Inflammatory macrophage treated with lipopolysaccharide for 4 hours (primary cell): Measurements from ENCODE around the gene RNGTT.

Experiments
- DNase-seq: peaks from one replicate; pipeline ENCODE4 v3.0.0-alpha.2; 2020

The RNGTT gene

GRCh38 chr6:88708197-88708744 lies 255.1 kb downstream of the RNGTT start:
- DNase-seq, result no peak

GRCh38 chr6:88705601-88706000 lies 257.8 kb downstream of the RNGTT start:
- no peak for DNase-seq

- no peak for DNase-seq
Observed at GRCh38 chr6:88704980-88705379, 258.4 kb downstream of the RNGTT start.

GRCh38 chr6:88702956-88703556 lies 260.4 kb downstream of the RNGTT start:
- DNase-seq, result no peak

GRCh38 chr6:88698661-88699060 lies 264.8 kb downstream of the RNGTT start:
- DNase-seq, result no peak

- DNase-seq, result no peak
Observed at GRCh38 chr6:88695937-88696336, 267.5 kb downstream of the RNGTT start.

- no peak for DNase-seq
Observed at GRCh38 chr6:88683734-88684133, 279.7 kb downstream of the RNGTT start.

GRCh38 chr6:88680654-88681053 lies 282.8 kb downstream of the RNGTT start:
- DNase-seq, result no peak

GRCh38 chr6:88679841-88680240 lies 283.6 kb downstream of the RNGTT start:
- no peak for DNase-seq

- DNase-seq, result no peak
Observed at GRCh38 chr6:88677356-88677755, 286.1 kb downstream of the RNGTT start.

GRCh38 chr6:88671624-88672023 lies 291.8 kb downstream of the RNGTT start:
- no peak for DNase-seq

- no peak for DNase-seq
Observed at GRCh38 chr6:88670369-88670768, 293.0 kb downstream of the RNGTT start.

- DNase-seq, result no peak
Observed at GRCh38 chr6:88669475-88669874, 293.9 kb downstream of the RNGTT start.

GRCh38 chr6:88666901-88667300 lies 296.5 kb downstream of the RNGTT start:
- no peak for DNase-seq

- no peak for DNase-seq
Observed at GRCh38 chr6:88665131-88665530, 298.3 kb downstream of the RNGTT start.

GRCh38 chr6:88663801-88664200 lies 299.6 kb downstream of the RNGTT start:
- DNase-seq, result no peak

- no peak for DNase-seq
Observed at GRCh38 chr6:88662653-88663174, 300.7 kb downstream of the RNGTT start.

GRCh38 chr6:88662163-88662580 lies 301.2 kb downstream of the RNGTT start:
- no peak for DNase-seq

- no peak for DNase-seq
Observed at GRCh38 chr6:88661136-88661535, 302.3 kb downstream of the RNGTT start.

- no peak for DNase-seq
Observed at GRCh38 chr6:88655586-88655985, 307.8 kb downstream of the RNGTT start.

- DNase-seq, result no peak
Observed at GRCh38 chr6:88653936-88654335, 309.5 kb downstream of the RNGTT start.

- no peak for DNase-seq
Observed at GRCh38 chr6:88651400-88651799, 312.0 kb downstream of the RNGTT start.

- no peak for DNase-seq
Observed at GRCh38 chr6:88650979-88651378, 312.4 kb downstream of the RNGTT start.

GRCh38 chr6:88650029-88650619 lies 313.3 kb downstream of the RNGTT start:
- DNase-seq, result no peak
